RPMI7951 (cell line): ENCODE results near the gene FAF1. TPM values are rescaled to one million over a fixed set of nuclear protein-coding genes. Genes with fewer than 3 reads are reported as not detected.
"Not testable (repeated sequence)": the region's sequence is repeated elsewhere in the genome, so short reads cannot be mapped to it uniquely, and the experiment has no call there.

Experiments used
- DNase-seq: peaks from one replicate; pipeline ENCODE4 v3.0.0-alpha.2; 2012; ENCODE audit warnings: low read depth
- total RNA-seq: library from RNA; depleted of rRNA; stranded (reverse); fragments of >200 nt; shearing (Covaris generic); gene quantifications from 2 replicates; pipeline ENCODE4 v1.2.3, GENCODE V29; 2014; rRNA removed

Gene FAF1
- 88.3 and 102 TPM in 2 replicates for total RNA-seq

GRCh38 chr1:50959913-50960844 is at the start of gene FAF1:
Gene FAF1, minus strand, starts transcription at chr1:50960267. Its CDS starts 456 bp downstream, at chr1:50959811.
- peak; percentile 96 for DNase-seq

DNA sequence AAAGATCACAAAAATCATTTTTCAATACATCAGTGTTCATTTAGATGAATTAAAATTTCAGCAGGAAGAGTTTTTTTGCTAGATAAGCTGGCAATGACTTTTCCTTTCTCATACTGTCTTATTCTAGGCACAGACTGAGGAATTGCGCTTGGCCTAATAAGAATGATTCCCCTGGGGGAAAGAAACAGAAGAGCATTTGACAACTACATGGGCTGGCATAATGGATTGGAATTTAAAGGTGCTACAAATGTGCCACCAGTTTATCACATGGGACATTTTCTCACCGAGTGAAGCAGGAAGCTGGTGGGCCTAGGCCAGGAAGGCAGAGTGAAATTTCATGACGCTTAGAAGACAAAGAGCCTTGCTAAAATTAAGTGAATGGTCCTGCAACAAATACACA is 49.3 kb upstream of the FAF1 start:
- no peak for DNase-seq

- not testable (repeated sequence) for DNase-seq
Measured at GRCh38 chr1:51005549-51005948, 45.5 kb upstream of the FAF1 start.

GRCh38 chr1:51002516-51002915 is 42.4 kb upstream of the FAF1 start:
- DNase-seq, result peak; percentile 56

DNA sequence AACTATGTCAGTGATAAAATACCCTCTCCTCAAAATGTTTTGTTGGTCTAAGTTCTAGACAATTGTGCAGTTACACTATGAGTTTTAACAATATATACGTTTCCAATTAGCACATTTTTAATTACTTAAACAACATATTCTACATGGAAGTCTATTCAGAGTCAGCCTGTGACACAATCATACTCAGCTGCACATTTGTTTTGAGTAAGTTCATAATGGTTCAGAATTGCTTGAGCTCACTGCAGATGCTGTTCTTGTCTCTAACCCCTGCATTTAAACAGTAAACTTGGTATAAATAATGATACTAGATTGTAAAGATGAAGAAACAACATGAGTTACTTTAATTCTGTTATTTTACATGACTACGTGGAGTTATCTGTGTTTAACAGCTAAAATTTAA is 40.6 kb upstream of the FAF1 start:
- DNase-seq, result no peak

DNA sequence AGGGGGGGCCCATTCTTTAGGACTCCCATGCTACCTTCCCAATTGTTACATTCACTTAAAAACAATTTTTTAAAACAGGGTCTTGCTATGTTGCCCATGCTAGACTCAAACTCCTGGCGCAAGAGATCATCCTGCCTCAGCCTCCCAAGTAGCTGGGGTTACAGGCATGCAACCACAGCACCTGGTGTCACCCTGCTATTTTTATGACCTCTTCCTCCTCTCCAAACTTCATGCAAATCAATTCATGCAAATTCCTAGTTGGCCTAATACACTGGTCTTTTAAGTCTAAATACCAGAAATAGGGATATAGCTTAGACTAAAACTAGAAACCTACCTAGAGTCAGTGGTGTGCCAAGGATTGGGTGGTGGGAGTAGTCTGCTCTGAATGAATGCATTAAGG is 40.1 kb upstream of the FAF1 start:
- no peak for DNase-seq

GRCh38 chr1:50999375-50999774 is 39.3 kb upstream of the FAF1 start:
- DNase-seq, result not testable (repeated sequence)

DNA sequence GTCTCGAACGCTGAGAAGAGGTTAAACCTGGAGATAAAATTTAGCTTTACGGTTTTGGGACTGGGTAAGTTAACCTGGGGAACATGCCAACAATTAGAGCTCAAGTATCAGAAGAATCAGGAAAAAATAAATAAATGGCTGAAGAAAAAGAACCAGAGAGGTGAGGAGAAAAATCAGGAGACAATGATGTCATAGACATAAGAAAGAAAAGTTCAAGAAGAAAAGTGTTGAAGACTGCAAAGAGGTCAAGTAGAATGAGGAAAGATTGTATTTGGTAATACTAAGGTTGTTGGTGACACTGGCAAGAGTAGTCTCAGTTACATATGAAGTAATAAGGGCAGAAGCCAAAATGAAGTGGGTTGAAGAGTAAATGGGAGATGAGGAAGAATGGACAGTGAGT is 36.0 kb upstream of the FAF1 start:
- DNase-seq, result no peak

GRCh38 chr1:50995651-50996050 is 35.6 kb upstream of the FAF1 start:
- DNase-seq, result no peak

DNA sequence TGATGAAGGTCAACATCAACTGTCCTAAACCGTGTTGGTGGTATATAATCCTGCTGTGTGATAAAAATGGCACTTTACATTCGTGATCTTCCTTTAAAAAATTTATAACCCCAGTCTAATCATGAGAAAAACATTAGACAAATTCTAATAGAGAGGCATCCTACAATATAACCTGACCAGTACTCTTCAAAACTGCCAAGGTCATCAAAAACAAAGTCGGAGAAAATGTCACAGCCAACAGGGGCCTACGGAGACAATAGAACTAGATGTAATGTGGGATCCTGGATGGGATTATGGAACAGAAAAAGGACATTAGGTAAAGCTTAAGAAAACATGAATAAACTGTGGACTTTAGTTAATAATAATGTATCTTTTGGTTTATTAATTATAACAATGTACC is 34.9 kb upstream of the FAF1 start:
- no peak for DNase-seq

DNA sequence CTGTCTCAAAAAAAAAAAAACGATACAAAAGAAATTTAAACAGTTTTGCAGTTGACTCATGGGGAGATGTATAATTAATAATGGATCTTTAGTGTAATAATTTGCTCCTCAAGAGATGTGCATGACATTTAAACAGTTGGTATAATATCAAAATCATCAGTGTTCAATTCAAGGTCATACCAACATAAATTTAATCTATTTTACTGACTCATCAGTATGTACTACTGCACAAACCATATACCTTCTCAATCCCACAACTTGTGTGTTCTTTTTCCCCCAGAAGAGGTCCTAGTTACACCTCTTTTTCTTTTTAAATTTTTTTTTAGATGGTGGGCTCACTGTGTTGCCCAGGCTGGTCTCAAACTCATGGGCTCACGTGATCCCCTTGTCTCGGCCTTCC is 33.6 kb upstream of the FAF1 start:
- no peak for DNase-seq

DNA sequence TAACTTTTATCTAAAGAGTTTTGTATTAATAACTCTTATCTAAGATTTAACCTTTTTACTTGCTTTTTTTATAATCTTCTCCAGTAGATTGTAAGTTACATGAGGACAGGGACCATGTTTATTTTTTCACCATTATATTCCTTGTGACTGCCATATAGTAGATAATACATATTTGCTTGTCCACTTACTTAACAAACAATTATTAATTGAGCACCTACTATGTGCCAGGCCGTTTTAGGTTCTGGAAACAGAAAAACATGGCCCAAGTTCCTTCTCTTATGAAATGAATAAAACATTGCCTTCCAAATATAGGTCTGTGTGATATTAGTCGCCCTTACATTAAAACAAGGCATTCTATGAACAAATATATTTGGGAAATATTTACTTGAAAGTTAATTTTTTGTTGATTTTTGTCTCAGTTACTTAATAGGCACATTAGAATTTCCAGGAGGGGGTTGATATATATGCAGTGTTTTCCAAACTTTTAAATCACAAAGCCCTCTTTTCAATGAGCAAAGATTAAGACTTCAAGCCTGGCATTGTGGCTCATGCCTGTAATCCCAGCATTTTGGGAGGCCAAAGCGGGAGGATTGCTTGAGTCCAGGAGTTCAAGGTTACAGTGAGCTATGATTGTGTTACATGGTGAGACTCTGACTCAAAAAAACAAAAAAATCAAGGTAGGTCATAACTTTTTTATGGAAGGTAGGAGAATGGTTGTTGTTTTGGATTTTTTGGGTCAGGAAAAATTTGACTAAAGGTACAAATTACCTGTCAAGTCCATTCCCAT is 32.7 kb upstream of the FAF1 start:
- DNase-seq, result no peak

GRCh38 chr1:50989694-50990093 is 29.6 kb upstream of the FAF1 start:
- DNase-seq, result peak; percentile 21

GRCh38 chr1:50986653-50987052 is 26.6 kb upstream of the FAF1 start:
- DNase-seq, result peak; percentile 24

GRCh38 chr1:50985094-50985493 is 25.0 kb upstream of the FAF1 start:
- no peak for DNase-seq

- no peak for DNase-seq
Measured at GRCh38 chr1:50983219-50983802, 23.2 kb upstream of the FAF1 start.

GRCh38 chr1:50982611-50983010 is 22.5 kb upstream of the FAF1 start:
- no peak for DNase-seq

DNA sequence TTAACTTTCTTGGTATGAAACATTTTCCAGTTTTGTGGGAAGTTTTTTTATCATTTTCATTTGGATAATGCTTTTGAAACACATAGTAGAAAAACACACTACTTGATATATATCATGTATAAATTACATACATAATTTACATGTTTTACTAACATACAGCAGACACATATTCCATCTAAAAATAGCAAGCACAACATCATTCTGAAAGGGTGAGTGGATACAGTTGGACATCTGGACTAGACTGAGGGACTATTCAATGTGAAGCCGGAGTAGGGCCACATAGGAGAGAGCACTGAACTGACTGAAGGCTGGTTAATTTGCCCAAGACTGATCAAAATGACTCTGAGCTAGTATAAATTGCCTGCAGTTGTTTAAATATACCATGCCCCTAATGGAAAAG is 21.7 kb upstream of the FAF1 start:
- DNase-seq, result peak; percentile 59

DNA sequence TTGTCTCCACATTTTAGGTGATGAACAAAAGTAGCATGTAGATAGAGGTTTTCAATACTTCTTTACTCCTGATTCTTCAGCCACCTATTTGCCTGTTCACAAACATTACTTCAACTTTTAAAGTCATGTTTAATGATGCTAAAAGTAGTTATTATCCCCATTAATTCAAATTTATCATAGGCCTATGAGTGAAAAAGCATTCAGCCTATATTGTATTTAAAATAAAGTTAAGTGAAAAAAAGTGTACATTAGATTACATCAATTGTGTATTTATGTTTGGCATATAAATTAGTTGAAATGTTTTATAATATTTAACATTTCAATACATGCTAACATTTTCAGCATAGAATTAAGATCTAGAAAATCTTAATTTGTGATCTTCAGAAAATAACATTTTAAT is 20.4 kb upstream of the FAF1 start:
- DNase-seq, result no peak

DNA sequence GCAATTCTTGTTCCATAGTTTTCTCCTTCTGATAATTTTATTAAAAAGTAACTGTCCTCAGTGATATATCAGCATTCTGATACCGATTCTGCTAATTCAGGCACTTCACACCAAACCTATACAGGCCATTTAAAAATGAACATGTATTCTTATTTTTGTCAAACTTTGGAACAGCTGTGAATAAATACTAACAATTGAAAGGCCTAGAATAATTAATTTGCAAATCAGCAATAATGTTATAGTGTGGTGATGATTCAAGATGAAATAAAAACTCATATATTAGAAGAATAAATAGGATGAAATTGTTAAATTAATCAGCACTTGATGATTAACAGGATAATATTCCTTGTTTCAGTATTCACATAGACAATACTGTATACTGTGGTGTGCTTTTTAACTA is 19.9 kb upstream of the FAF1 start:
- DNase-seq, result no peak

DNA sequence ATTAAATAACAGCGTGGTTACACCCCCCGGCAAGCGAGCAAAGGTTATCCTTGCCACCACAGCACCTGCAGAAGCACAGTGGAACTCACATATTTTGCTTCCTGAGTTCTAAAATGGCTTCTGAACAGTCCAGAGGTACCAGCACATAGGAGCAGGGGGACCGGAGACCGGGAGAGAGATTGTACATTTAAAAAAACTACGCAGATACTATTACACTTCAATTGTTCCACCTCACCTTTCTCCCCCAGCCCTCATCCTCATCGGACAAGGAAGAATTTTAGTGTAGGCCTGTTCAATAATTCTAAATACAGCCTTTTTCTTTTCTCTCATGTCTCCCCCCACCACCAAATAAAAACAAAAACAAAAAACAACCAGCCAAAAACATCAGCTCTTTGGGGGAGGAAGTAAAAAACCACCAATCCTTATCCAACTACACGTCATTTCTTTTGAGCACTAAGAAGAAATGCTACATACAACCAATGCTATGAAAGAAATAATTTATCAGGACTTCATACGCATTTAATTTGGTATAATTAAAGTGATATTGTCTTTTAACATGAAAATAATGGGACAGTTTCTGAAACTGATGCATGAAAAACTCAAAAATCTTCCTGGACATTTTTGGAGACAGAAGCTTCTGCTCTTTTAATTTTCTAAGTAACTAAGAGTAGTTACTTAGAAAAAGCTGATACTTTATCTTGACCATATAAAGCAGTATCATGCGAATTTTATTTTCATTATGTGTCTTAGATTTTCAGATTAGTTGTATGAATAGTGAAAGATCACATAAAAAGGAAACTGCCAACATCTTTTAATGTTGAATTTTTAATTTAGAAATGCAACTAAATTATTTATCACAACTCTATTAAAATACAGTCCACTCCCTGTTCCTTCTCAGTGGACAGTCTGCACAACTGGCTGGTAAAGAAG is 19.1 kb upstream of the FAF1 start:
- DNase-seq, result peak; percentile 53
